ENCODE data around the gene ZC3H15.

The ZC3H15 gene

DNA sequence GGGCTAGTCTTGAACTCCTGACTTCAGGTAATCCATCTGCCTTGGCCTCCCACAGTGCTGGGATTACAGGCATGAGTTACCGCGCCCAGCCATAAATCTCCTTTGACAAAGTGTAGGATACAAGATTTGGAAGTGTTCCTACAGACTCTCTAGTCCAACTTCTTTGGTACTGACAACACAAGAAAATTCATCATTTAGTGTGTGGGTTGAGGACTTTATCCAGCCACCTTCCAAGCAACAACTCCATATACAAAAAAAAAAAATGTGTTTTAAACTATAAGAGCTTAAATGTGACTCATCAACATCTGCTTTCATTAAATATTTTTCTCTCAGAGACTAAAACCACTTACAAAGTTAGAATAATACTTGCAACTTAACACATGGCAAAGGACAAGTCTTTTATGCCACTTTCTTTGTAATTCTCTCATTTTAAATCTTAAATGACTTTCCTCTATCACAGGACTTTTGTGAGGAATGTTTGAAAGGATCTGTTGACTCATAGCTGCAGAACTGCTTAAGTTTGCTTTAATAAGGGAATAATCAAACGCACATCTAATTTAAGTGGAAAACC, 57.6 kb downstream of the ZC3H15 start:
- DNase-seq (ENCODE audit: low spot score), result no peak

DNA sequence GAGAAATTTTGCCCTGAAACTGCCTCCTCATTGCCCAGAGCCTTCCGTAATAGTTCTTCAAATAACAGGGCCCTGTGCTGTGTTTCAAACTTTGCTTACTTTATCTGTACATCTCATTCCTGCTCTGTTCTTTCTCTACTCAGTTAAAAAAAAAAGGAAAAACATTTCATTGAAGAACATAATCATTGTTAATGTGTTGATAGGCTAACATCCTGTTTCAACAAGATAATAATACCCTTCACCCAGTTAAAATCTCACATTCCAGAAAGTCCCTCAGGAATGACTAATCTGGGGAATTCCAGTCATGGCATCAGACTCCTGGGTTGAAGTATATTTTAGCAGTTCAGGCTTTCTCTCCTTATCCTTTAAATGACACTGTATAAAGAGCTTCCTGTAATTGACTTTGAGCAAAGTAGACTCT, 58.2 kb downstream of the ZC3H15 start:
- no peak for DNase-seq (ENCODE audit: low spot score)

DNA sequence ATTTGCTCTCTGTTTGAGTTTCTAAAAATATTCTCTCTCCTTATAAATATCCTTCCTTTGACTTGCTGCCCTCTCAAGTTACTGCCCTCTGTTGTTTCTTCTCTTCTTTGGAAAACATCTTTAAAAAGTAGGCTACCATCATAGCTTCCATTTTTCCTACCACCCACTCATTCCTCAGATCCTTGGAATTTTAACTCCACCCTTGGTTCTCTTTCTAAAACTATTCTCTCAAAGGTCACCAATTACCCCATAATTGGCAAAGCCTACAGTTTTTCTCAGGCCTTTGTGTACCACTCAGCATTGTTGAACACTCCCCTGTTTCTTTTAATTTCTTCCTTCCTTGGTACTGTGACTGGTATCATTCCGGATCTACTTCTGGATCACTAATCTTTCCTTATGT, 60.8 kb downstream of the ZC3H15 start:
- no peak for DNase-seq (ENCODE audit: low spot score)

DNA sequence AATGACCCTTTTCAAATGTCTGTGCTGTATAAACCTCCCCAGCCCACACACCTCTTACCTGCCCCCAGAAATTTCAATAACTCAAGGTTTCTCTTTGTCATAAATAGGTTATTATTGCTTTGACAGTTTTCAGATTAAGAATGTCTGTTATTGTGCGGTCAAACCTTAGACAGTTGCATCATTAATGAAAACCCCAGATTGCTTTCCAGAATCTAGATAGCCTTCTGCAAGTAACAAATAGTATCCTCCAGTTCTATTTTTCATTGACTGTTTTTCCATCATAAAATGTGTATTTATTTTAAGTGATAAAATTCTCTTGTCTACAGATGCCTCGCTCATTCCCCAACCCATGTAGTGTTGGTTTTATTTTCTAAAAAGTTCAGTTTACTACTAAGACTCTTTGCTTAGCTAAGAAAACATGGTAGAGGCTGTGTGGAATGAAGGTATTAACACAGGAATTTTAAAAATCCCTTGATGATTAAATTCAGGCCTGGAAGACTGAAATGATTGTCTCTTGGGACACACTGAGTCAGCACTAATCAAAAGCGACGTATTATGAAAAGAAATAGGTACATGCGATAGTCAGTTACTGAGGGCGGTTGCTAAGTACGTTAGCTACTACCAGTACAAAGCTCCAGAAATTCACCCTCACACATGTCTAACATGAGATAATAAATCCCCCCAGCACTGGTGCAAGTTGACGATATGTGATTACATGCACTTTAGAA, 65.4 kb downstream of the ZC3H15 start:
- no peak for DNase-seq (ENCODE audit: low spot score)

DNA sequence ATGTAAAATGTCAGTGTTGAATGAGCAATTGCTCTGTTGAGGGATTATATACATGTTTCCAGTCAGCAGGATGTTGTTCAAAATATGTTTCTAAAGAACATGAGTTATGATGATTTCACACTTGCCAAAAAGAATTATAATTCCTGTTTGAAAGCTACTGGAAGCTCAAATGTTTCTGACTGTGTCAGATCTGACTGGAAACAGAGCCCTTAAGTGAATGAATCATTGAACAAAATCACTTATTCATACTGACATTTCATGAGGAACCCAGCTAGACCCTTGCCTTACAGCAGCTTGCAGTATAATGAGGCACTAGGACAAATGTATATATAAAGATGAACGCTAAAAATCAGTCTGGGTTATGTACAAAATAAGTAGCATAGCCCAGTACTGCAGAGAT, 68.4 kb downstream of the ZC3H15 start:
- no peak for DNase-seq (ENCODE audit: low spot score)

DNA sequence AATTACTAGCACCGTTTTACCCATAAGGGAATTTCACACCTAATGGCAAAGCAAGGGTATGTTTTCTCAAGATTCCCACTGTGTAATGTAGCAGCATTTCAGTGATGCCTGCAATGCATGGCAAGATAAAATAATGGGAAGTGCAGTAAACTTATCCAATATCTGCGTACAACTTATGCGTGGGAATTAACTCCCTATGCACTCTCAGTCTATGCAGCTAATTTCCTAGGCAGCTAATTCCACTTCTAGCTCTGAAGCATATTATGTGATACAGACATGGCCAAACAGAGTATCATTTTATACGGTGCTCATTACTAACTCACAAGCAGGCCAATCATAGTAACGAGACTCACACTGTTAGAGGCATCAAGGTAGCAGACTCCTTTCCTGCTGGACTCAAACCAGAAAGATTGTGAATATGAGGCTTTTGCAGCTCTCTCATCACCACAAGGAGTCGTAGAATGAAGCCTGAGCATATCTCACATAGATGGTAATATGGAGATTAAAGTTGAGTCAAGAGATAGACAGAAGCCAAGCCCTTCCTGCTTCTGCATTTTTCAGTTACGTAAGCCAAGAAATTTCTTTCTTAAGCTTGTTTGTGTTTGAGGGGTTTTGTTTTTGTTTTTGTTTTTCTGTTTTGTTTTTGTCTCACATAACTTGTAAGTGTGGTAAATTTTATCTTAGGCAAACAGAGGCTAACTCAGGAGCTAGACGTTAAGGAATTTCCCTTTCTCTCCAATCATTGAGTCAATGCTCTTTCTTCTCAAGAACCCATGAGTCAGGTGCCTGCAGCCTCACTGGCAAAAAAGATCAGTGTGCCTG, 69.0 kb downstream of the ZC3H15 start:
- no peak for DNase-seq (ENCODE audit: low spot score)

DNA sequence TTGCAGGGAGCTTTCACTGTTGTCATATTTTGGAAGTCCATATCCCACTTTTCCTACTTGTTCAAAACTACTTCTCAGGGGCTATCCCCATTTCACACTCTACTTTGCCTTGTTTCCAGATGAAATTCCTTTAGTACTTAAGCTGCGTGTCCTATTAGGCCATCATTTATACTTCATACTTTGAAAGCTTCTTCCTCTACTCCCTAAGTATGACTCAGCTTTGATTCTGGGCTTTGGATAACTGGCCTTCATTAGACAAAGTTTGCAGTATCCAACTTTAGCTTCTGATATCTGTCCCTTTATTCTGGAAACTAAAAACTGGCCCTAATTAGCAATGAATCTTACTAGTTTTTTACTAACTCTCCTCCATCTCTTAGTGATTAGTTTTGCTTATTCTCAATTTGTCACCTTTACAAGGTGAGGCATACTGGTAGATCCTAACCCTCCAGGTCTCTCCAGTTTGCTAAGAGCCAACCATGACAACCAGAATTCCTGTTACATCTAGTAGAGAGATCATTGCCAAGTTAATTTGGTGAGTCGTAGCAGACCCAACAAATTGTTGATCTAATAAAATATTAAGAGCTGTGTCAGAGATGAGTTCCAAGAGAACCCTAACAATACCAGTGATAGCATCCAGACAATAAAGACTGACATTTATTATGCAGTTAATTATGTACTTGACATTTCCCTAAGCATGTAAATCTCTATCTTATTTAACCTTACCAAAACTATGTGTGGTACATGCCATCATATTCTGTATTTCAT, 72.6 kb downstream of the ZC3H15 start:
- no peak for DNase-seq (ENCODE audit: low spot score)
